Measurements from ENCODE around the gene AHI1. TPM values are rescaled to one million over a fixed set of nuclear protein-coding genes. Genes with fewer than 3 reads are reported as not detected.

The AHI1 gene
- polyA plus RNA-seq, 1 donor (not counting 4 experiments of a cell fraction or from before 2014, with no cell fraction given) = 7.0 TPM

DNA sequence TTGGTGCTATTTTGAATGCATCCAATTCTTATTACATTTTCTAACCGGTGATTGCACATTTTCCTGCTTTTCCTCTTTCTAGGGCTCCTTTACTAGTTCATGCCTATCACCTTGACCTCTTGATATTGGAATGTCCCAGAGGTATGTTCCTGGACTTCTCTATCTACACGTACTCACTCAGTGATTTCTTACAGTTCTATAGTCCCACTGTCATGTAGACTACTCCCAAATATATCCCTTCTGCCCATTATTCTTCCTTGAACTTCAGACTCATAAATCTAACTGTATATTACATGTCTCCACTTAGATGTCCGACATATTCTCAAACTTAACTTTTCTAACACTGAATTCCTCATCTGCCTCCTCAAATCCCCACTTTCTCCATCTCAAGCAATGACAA is 7.2 kb upstream of the AHI1 start:
- Histone ChIP-seq H3K4me1 (ENCODE audit: control insufficient read depth, extremely low read depth, insufficient read depth, low read length) (no peaks in the 10 kb centered on the region), H3K9me1 (ENCODE audit: control insufficient read depth, extremely low read depth, insufficient read depth, low read length) (no peaks in the 10 kb centered on the region), H3K9me3 (ENCODE audit: control insufficient read depth, low read depth, low read length) (no peaks in the 10 kb centered on the region), H4K20me1 (ENCODE audit: control insufficient read depth, extremely low read depth, insufficient read depth, low read length) (no peaks in the 10 kb centered on the region), H3K79me2 (ENCODE audit: control insufficient read depth, insufficient read depth, low read length) (no peaks in the 10 kb centered on the region), H2AFZ (ENCODE audit: control insufficient read depth, low read length) (no peak overlapping the region), H3K27me3 (ENCODE audit: control insufficient read depth, extremely low read depth, insufficient read depth, low read length) (no peaks in the 10 kb centered on the region), H3K4me2 (ENCODE audit: control insufficient read depth, extremely low read depth, insufficient read depth, low read depth, low read length) (no peak overlapping the region), H3K9ac (ENCODE audit: control insufficient read depth, extremely low read depth, insufficient read depth, low read length) (no peak overlapping the region), H3K36me3 (ENCODE audit: control insufficient read depth in 2 of 2, extremely low read depth in 1 of 2, insufficient read depth in 2 of 2, low read length in 2 of 2) (no peaks in the 10 kb centered on the region), H3K4me3 (ENCODE audit: control insufficient read depth in 2 of 3, extremely low read depth in 1 of 3, insufficient read depth in 2 of 3, low read depth in 1 of 3, low read length in 3 of 3) (no peak overlapping the region), H3K27ac (ENCODE audit: control insufficient read depth, insufficient read depth, low read length) (no peak overlapping the region)
- DNase-seq (ENCODE audit: low read depth, low spot score) = no peak
- dilution Hi-C loops (cut with MboI; ENCODE audit: extremely low pct_ligation_motif_present, low sequenced_read_pairs) = no loop called here
- FAIRE-seq = no peak
- TF ChIP-seq EZH2 (IDR thresholded peaks at IDR 0.05; ENCODE audit: low read length) = no peak
- TF ChIP-seq, protein P1, sequence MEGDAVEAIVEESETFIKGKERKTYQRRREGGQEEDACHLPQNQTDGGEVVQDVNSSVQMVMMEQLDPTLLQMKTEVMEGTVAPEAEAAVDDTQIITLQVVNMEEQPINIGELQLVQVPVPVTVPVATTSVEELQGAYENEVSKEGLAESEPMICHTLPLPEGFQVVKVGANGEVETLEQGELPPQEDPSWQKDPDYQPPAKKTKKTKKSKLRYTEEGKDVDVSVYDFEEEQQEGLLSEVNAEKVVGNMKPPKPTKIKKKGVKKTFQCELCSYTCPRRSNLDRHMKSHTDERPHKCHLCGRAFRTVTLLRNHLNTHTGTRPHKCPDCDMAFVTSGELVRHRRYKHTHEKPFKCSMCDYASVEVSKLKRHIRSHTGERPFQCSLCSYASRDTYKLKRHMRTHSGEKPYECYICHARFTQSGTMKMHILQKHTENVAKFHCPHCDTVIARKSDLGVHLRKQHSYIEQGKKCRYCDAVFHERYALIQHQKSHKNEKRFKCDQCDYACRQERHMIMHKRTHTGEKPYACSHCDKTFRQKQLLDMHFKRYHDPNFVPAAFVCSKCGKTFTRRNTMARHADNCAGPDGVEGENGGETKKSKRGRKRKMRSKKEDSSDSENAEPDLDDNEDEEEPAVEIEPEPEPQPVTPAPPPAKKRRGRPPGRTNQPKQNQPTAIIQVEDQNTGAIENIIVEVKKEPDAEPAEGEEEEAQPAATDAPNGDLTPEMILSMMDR (optimal IDR thresholded peaks at IDR 0.05 in 1 of 3, IDR thresholded peaks at IDR 0.05 in 1 of 3, conservative IDR thresholded peaks at IDR 0.05 in 1 of 3; ENCODE audit: extremely low read depth in 1 of 3, insufficient read depth in 2 of 3, low read length in 3 of 3) = no peak

DNA sequence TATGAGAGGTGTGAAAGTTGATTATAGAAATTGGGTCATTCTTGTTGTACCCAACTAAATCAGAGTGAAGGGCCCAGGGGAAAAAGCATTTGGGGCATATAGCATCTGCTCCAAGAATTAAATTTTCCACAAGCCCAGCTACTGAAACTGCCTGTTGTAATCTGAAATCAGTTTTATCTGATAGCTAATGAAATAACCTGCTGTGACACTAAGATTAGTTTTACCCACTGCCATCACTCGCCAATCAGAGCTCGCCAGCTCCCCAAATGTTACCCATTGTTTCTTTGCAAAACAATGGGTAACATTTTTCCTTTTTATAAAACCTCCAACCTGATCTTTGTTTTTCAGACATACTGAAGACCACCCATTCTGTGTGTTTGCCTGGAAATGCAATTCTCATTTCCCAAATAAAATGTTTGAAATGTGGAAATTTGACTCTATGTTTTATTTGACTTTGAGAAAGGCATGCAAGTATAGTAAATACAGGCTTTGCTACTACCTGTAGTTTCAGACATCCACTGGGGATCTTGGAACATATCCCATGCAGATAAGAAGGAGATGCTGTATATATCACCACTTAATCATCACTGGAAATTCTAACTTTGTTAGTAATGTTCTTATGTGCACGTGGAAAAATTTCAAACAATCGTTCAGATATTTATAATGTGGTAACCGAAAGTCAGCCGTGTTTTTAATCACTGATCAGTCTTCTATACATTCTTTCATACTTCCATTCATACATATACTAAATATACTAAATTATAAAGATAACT is 6.3 kb upstream of the AHI1 start:
- no peaks in the 10 kb centered on the region for H4K20me1 ChIP-seq (ENCODE audit: control insufficient read depth, extremely low read depth, insufficient read depth, low read length)
- H3K4me3 ChIP-seq (ENCODE audit: control insufficient read depth in 2 of 3, extremely low read depth in 1 of 3, insufficient read depth in 2 of 3, low read depth in 1 of 3, low read length in 3 of 3) = no peak overlapping the region
- no peaks in the 10 kb centered on the region for H3K9me3 ChIP-seq (ENCODE audit: control insufficient read depth, low read depth, low read length)
- no peaks in the 10 kb centered on the region for H3K79me2 ChIP-seq (ENCODE audit: control insufficient read depth, insufficient read depth, low read length)
- H3K9ac ChIP-seq (ENCODE audit: control insufficient read depth, extremely low read depth, insufficient read depth, low read length) = no peak overlapping the region
- DNase-seq (ENCODE audit: low read depth, low spot score) = no peak
- TF ChIP-seq, protein P1 (optimal IDR thresholded peaks at IDR 0.05 in 1 of 3, IDR thresholded peaks at IDR 0.05 in 1 of 3, conservative IDR thresholded peaks at IDR 0.05 in 1 of 3; ENCODE audit: extremely low read depth in 1 of 3, insufficient read depth in 2 of 3, low read length in 3 of 3) = no peak
- no peak for TF ChIP-seq EZH2 (IDR thresholded peaks at IDR 0.05; ENCODE audit: low read length)
- H3K4me1 ChIP-seq (ENCODE audit: control insufficient read depth, extremely low read depth, insufficient read depth, low read length) = peaks cover 2% of the 10 kb centered on the region
- no peaks in the 10 kb centered on the region for H3K36me3 ChIP-seq (ENCODE audit: control insufficient read depth in 2 of 2, extremely low read depth in 1 of 2, insufficient read depth in 2 of 2, low read length in 2 of 2)
- dilution Hi-C loops (cut with MboI; ENCODE audit: extremely low pct_ligation_motif_present, low sequenced_read_pairs) = no loop called here
- no peak for FAIRE-seq
- no peaks in the 10 kb centered on the region for H3K9me1 ChIP-seq (ENCODE audit: control insufficient read depth, extremely low read depth, insufficient read depth, low read length)
- H2AFZ ChIP-seq (ENCODE audit: control insufficient read depth, low read length) = no peak overlapping the region
- H3K27ac ChIP-seq (ENCODE audit: control insufficient read depth, insufficient read depth, low read length) = no peak overlapping the region
- H3K4me2 ChIP-seq (ENCODE audit: control insufficient read depth, extremely low read depth, insufficient read depth, low read depth, low read length) = no peak overlapping the region
- H3K27me3 ChIP-seq (ENCODE audit: control insufficient read depth, extremely low read depth, insufficient read depth, low read length) = no peaks in the 10 kb centered on the region

All from keratinocyte (primary cell).